ENCODE measurements around the gene TNFSF10. TPM values are rescaled to one million over a fixed set of nuclear protein-coding genes. Genes with fewer than 3 reads are reported as not detected.

The TNFSF10 gene
- polyA plus RNA-seq, 2 of the 4 experiments (the other 2 are of a cell fraction): 0.48 to 0.92 TPM

DNA sequence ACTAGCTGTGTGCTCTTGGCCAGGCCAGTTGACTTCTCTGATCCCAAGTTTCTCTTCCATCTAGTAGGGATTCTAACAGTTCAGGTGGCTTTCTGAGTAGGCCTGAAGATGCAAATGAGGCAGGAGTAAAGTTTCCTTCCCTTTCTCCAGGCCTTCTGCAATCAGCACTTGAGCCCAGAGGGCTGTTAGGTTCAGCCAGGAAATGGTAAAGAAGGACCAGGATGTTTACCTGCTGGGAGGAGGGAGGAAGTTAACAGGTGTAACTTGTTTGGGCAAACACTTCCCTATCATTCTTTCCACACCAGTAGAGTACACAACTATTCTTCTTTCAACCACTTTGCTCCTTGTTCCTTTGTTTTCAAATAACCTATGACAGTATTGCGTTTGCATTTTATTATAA is 13.3 kb upstream of the TNFSF10 start:
- no peak for DNase-seq (ENCODE audit: low read depth in 1 of 2, low spot score in 1 of 2)
- 85% methylated on average over 1 of the region's 1 CpG for WGBS (ENCODE audit: missing lambda C conversion rate)
- ChIA-PET POLR2A (no interaction called here), CTCF (no interaction called here)
- no peak for ATAC-seq
- no peak for FAIRE-seq
- Histone ChIP-seq H3K4me2 (no peak overlapping the region), H3K27ac (no peak overlapping the region), H3K4me3 (no peak overlapping the region), H3K4me1 (peaks cover 6% of the 10 kb centered on the region), H3K9me3 (no peaks in the 10 kb centered on the region)
- TF ChIP-seq EP300 (IDR thresholded peaks at IDR 0.05) (no peak), HOXB13 (CRISPR knock-in tag; IDR thresholded peaks at IDR 0.05; ENCODE audit: low read depth) (no peak), RAD21 (conservative IDR thresholded peaks at IDR 0.05 in 1 of 2, IDR thresholded peaks at IDR 0.05 in 1 of 2) (no peak), EHMT2 (IDR thresholded peaks at IDR 0.05; ENCODE audit: low read depth) (no peak), MAFK (IDR thresholded peaks at IDR 0.05; ENCODE audit: partially characterized antibody) (no peak), KDM1A (IDR thresholded peaks at IDR 0.05; ENCODE audit: low read depth) (no peak), HEYL (CRISPR knock-in tag; IDR thresholded peaks at IDR 0.05) (no peak), KDM5A (IDR thresholded peaks at IDR 0.05) (no peak), POLR2AphosphoS2 (conservative IDR thresholded peaks at IDR 0.05; ENCODE audit: low read length) (no peak), SREBF2 (IDR thresholded peaks at IDR 0.05) (no peak)
- TF ChIP-seq, protein P1, sequence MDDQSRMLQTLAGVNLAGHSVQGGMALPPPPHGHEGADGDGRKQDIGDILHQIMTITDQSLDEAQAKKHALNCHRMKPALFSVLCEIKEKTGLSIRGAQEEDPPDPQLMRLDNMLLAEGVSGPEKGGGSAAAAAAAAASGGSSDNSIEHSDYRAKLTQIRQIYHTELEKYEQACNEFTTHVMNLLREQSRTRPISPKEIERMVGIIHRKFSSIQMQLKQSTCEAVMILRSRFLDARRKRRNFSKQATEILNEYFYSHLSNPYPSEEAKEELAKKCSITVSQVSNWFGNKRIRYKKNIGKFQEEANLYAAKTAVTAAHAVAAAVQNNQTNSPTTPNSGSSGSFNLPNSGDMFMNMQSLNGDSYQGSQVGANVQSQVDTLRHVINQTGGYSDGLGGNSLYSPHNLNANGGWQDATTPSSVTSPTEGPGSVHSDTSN (IDR thresholded peaks at IDR 0.05): no peak
- TF ChIP-seq, protein P2, sequence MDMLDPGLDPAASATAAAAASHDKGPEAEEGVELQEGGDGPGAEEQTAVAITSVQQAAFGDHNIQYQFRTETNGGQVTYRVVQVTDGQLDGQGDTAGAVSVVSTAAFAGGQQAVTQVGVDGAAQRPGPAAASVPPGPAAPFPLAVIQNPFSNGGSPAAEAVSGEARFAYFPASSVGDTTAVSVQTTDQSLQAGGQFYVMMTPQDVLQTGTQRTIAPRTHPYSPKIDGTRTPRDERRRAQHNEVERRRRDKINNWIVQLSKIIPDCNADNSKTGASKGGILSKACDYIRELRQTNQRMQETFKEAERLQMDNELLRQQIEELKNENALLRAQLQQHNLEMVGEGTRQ (IDR thresholded peaks at IDR 0.05): no peak

DNA sequence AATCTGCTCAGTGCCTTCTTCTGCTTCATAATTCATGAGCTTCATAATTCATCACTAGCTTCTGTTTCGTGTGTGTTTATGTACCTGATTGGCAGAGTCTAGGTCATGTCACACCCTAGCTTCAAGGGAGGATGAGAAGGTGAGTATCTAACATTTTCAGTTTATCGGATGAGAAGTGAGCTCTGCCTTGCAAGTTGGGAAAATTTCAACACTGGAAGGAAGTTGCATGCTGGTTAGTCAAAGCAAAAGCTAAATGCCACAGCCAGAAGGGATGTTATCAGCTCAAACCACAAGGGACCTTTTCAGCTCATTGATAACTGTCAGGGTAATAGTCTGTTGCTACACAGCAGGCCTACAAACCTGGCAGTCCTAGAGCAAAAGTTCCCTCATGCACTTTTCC is 7.3 kb upstream of the TNFSF10 start:
- ChIA-PET POLR2A (no interaction called here), CTCF (interaction anchor here (1.0 kb wide), 1 partner anchor 146 kb away, joined by 3 read pairs; no protein-coding TSS in a partner anchor)
- no peak overlapping the region for H3K4me3 ChIP-seq
- TF ChIP-seq JUNB (IDR thresholded peaks at IDR 0.05) (no peak), RCOR1 (IDR thresholded peaks at IDR 0.05; ENCODE audit: low read depth, low read length) (no peak), HOXB13 (CRISPR knock-in tag; IDR thresholded peaks at IDR 0.05; ENCODE audit: low read depth) (no peak), ZNF302 (CRISPR knock-in tag; IDR thresholded peaks at IDR 0.05) (no peak), CEBPB (IDR thresholded peaks at IDR 0.05) (no peak), HOXB5 (CRISPR knock-in tag; IDR thresholded peaks at IDR 0.05) (no peak), BHLHE40 (IDR thresholded peaks at IDR 0.05; ENCODE audit: low read depth, low read length) (no peak), TFCP2L1 (CRISPR knock-in tag; IDR thresholded peaks at IDR 0.05) (no peak), KDM5A (IDR thresholded peaks at IDR 0.05) (no peak), SMC3 (IDR thresholded peaks at IDR 0.05) (no peak)
- TF ChIP-seq, protein P3, sequence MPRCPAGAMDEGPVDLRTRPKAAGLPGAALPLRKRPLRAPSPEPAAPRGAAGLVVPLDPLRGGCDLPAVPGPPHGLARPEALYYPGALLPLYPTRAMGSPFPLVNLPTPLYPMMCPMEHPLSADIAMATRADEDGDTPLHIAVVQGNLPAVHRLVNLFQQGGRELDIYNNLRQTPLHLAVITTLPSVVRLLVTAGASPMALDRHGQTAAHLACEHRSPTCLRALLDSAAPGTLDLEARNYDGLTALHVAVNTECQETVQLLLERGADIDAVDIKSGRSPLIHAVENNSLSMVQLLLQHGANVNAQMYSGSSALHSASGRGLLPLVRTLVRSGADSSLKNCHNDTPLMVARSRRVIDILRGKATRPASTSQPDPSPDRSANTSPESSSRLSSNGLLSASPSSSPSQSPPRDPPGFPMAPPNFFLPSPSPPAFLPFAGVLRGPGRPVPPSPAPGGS (IDR thresholded peaks at IDR 0.05): no peak
- TF ChIP-seq, protein P4, sequence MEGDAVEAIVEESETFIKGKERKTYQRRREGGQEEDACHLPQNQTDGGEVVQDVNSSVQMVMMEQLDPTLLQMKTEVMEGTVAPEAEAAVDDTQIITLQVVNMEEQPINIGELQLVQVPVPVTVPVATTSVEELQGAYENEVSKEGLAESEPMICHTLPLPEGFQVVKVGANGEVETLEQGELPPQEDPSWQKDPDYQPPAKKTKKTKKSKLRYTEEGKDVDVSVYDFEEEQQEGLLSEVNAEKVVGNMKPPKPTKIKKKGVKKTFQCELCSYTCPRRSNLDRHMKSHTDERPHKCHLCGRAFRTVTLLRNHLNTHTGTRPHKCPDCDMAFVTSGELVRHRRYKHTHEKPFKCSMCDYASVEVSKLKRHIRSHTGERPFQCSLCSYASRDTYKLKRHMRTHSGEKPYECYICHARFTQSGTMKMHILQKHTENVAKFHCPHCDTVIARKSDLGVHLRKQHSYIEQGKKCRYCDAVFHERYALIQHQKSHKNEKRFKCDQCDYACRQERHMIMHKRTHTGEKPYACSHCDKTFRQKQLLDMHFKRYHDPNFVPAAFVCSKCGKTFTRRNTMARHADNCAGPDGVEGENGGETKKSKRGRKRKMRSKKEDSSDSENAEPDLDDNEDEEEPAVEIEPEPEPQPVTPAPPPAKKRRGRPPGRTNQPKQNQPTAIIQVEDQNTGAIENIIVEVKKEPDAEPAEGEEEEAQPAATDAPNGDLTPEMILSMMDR (IDR thresholded peaks at IDR 0.05): no peak
- no peak overlapping the region for H3K27ac ChIP-seq
- no peak for FAIRE-seq
- no peak for DNase-seq (ENCODE audit: low read depth in 1 of 2, low spot score in 1 of 2)
- WGBS (ENCODE audit: missing lambda C conversion rate): 67% methylated on average over 2 of the region's 2 CpGs
- H3K4me1 ChIP-seq: no peaks in the 10 kb centered on the region
- no peak overlapping the region for H3K4me2 ChIP-seq
- ATAC-seq: no peak
- H3K9me3 ChIP-seq: no peaks in the 10 kb centered on the region

Measured in A549 (cell line).